Psoas muscle (tissue), 8 donors: ENCODE results near the gene ZFAND4. TPM values are rescaled to one million over a fixed set of nuclear protein-coding genes. Genes with fewer than 3 reads are reported as not detected.
"Not testable (repeated sequence)": the region's sequence is repeated elsewhere in the genome, so short reads cannot be mapped to it uniquely, and the experiment has no call there.

Source experiments
- ATAC-seq, 4 donors: fragments of 200-7000 bp; cut with Tn5 transposase; one replicate each; pipeline ENCODE4 v1.9.1; 2020; ENCODE audit warnings: moderate library complexity in 3 of 4, mild to moderate bottlenecking in 2 of 4
- DNase-seq, 2 donors: peaks; one replicate each; pipeline ENCODE4 v3.0.0-alpha.2; 2020
- H3K27ac ChIP-seq: fragments of 200-600 bp; one replicate; pipeline ENCODE4 v1.8.0; 2022
- H3K27me3 ChIP-seq, 3 donors: fragments of 200-600 bp in 1 of 3; one replicate each; pipeline versions ENCODE4 v1.6.1 to v1.8.0; 2013 to 2022; ENCODE audit warnings: low read length in 2 of 3, mild to moderate bottlenecking in 2 of 3, moderate library complexity in 1 of 3; ENCODE audit not compliant: insufficient read depth in 3 of 3
- H3K36me3 ChIP-seq, 2 donors: fragments of 200-600 bp in 1 of 2; one replicate each; pipeline versions ENCODE4 v1.6.1 to v1.8.0; 2013 to 2022; ENCODE audit warnings: low read depth in 1 of 2, mild to moderate bottlenecking in 1 of 2, moderate library complexity in 1 of 2; ENCODE audit not compliant: insufficient read depth in 1 of 2
- H3K4me1 ChIP-seq: fragments of 200-600 bp; one replicate; pipeline ENCODE4 v1.8.0; 2022
- H3K4me3 ChIP-seq: fragments of 200-600 bp; one replicate; pipeline ENCODE4 v1.8.0; 2022; ENCODE audit warnings: mild to moderate bottlenecking
- H3K9me3 ChIP-seq: fragments of 200-600 bp; one replicate; pipeline ENCODE4 v1.8.0; 2022
- WGBS, 3 donors: extraction: QIAGEN DNeasy Blood & Tissue Kit; methylation state at CpG; one replicate each; pipeline versions ENCODE4 v1.1.6 to v1.1.7; 2013; 5-methylcytosine and 5-hydroxymethylcytosine counted together
- intact Hi-C, 2 donors: fragments of 100-400 bp; cut with DNase I; formaldehyde crosslinking; loops; one replicate each; pipeline versions ENCODE4 v1.11.0 to v1.14.2; 2022
- polyA plus RNA-seq, 3 donors: library from polyadenylated mRNA; stranded (reverse); fragments of 200-250 nt; gene quantifications; one replicate each; pipeline ENCODE4 v1.2.3, GENCODE V29; 2013
- total RNA-seq, 4 donors: library from RNA; stranded (reverse); fragmentation: NEBNext Ultra II Directional in 2 of 4; extraction: Animal tissue kit (Norgen Biotek cat#: 25700) in 2 of 4; gene quantifications; one replicate each; pipeline versions ENCODE4 v1.2.1 to v1.2.4, GENCODE V29; 2021 to 2023
- TF ChIP-seq, protein P1 (sequence below): fragments of 200-600 bp; IDR thresholded peaks from one replicate; pipeline ENCODE4 v1.8.0; 2022; ENCODE audit warnings: antibody characterized with exemption
- donor health status: healthy with polysubstance abuse.
- donor health status: DM: no; HTN: no; CAD: no; lungs with moderate emphysema.
- donor health status: Bipolar disorder and iron deficiency.
- donor health status: healthy.
- donor health status: DM: yes; HTN: yes; CAD: no.
- donor health status: DM: no; HTN: no; CAD: no.
- donor health status: DM: no; HTN: no; CAD: no.
- donor health status: DM: yes; HTN: yes; CAD: no.

The ZFAND4 gene
- total and polyA plus RNA-seq, 7 donors: 2.4 to 7.2 (median 6.0) TPM

DNA sequence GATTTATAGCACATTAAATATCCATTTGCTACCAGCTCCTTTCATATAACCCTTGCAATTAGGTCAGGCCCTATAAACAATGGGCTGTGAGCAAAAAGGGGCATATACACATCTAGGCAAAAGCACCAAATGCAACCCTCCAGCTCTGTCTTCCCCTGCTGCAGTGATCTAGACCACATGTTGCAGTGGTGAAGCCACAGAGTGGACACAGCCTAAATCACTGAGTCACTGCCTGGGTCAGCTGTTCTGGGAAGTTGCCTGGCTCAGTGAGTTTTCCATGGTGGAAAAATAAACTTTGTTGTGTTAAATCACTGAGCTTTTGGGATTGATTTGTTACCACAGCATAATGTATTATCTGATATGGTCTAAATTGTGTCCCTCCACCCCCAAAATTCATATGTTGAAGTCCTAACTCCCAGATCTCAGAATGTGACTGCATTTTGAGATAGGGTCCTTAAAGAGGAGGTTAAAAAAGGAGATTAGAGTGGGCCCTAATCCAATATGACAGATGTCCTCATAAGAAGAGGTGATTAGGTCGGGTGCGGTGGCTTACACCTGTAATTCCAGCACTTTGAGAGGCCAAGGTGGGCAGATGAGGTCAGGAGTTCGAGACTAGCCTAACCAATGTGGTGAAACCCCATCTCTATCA lies 70.4 kb downstream of the ZFAND4 start:
- ATAC-seq: peak in 1 of 4 donors; percentile 39
- H3K27ac ChIP-seq: no peak overlapping the region
- no peaks in the 10 kb centered on the region for H3K9me3 ChIP-seq
- H3K4me3 ChIP-seq: no peak overlapping the region
- H3K36me3 ChIP-seq: no peaks in the 10 kb centered on the region
- peaks cover 0 to 24% (median 6%) of the 10 kb centered on the region in 3 donors for H3K27me3 ChIP-seq
- no peak for DNase-seq
- intact Hi-C loops: no loop called here
- 85 to 90% (median 88%) methylated on average over 3 of the region's 3 CpGs for WGBS, 3 donors
- no peaks in the 10 kb centered on the region for H3K4me1 ChIP-seq
- TF ChIP-seq, protein P1, sequence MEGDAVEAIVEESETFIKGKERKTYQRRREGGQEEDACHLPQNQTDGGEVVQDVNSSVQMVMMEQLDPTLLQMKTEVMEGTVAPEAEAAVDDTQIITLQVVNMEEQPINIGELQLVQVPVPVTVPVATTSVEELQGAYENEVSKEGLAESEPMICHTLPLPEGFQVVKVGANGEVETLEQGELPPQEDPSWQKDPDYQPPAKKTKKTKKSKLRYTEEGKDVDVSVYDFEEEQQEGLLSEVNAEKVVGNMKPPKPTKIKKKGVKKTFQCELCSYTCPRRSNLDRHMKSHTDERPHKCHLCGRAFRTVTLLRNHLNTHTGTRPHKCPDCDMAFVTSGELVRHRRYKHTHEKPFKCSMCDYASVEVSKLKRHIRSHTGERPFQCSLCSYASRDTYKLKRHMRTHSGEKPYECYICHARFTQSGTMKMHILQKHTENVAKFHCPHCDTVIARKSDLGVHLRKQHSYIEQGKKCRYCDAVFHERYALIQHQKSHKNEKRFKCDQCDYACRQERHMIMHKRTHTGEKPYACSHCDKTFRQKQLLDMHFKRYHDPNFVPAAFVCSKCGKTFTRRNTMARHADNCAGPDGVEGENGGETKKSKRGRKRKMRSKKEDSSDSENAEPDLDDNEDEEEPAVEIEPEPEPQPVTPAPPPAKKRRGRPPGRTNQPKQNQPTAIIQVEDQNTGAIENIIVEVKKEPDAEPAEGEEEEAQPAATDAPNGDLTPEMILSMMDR: no peak

DNA sequence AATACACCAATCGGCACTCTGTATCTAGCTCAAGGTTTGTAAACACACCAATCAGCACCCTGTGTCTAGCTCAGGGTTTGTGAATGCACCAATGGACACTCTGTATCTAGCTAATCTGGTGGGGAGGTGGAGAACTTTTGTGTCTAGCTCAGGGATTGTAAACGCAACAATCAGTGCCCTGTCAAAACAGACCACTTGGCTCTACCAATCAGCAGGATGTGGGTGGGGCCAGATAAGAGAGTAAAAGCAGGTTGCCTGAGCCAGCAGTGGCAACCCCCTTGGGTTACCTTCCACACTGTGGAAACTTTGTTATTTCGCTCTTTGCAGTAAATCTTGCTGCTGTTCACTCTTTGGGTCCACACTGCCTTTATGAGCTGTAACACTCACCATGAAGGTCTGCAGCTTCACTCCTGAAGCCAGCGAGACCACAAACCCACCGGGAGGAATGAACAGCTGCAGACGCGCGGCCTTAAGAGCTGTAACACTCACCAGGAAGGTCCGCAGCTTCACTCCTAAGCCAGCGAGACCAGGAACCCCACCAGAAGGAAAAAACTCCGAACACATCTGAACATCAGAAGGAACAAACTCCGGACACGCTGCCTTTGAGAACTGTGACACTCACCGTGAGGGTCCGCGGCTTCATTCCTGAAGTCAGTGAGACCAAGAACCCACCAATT lies 71.2 kb downstream of the ZFAND4 start:
- H3K27me3 ChIP-seq: peaks cover 0 to 24% (median 6%) of the 10 kb centered on the region in 3 donors
- 48 to 56% (median 55%) methylated on average over 14 to 16 of the region's 16 CpGs for WGBS, 3 donors

DNA sequence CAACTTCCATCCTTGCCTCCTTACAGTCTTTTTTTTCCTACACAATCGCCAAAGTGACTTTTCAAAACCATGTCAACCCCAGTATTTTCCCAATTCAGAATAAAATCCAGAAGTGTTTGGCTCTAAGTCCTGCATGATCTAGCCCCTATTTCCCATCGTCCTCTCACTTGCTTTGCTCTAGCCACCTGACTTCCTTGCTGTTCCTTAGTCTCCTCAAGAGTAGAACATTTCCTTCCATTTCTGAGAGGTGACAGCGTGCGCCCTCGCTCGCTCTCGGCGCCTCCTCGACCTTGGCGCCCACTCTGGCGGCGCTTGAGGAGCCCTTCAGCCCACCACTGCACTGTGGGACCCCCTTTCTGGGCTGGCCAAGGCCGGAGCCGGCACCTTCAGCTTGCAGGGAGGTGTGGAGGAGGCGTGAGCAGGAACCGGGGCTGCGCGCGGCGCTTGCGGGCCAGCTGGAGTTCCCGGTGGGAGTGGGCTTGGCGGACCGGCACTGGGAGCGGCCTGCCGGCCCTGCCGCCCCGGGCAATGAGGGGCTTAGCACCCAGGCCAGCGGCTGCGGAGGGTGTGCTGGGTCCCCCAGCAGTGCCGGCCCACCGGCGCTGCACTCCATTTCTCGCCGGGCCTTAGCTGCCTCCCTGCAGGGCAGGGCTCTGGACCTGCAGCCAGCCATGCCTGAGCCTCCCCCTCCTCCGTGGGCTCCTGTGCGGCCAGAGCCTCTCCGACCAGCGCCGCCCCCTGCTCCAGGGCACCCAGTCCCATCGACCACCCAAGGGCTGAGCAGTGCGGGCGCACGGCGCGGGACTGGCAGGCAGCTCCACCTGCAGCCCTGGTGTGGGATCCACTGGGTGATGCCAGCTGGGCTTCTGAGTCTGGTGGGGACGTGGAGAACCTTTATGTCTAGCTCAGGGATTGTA lies 72.0 kb downstream of the ZFAND4 start:
- ATAC-seq, intact Hi-C loops, H3K9me3 ChIP-seq, H3K36me3 ChIP-seq, DNase-seq, H3K4me1 ChIP-seq, H3K27ac ChIP-seq: not testable (repeated sequence)
- H3K27me3 ChIP-seq: peaks cover 0 to 24% (median 6%) of the 10 kb centered on the region in 3 donors
- H3K4me3 ChIP-seq: peak overlapping the region; percentile 11
- WGBS, 3 donors: 26 to 35% (median 27%) methylated on average over 33 to 47 of the region's 47 CpGs

More for the DNA sequence above, 71.2 kb downstream of the ZFAND4 start:
- H3K27ac ChIP-seq, H3K4me3 ChIP-seq, H3K9me3 ChIP-seq, DNase-seq, ATAC-seq, H3K4me1 ChIP-seq, H3K36me3 ChIP-seq, intact Hi-C loops: not testable (repeated sequence)

DNA sequence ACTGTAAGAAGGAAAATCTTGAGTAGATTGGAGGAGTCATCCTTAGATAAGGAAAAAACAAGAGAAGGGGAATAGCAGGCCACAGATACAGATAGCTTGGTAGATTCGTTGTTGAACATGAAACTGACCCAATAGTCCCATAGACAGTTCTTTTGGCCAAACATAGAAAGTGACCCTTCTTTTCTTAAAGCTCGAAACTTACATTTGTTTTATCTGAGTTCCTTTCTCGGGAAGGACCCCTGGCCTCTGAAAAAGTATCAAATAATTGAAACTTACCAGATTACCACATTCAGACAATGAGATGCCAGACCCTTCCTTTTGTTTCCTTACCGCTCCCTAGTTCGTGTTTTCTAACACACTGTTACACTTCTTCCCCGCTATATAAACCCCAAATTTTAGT lies 72.9 kb downstream of the ZFAND4 start:
- WGBS, 3 donors: 86 to 89% (median 87%) methylated on average over 6 of the region's 6 CpGs
- DNase-seq (no peak), ATAC-seq (no peak)
- Histone ChIP-seq H3K27me3 (peaks cover 0 to 24% (median 6%) of the 10 kb centered on the region in 3 donors), H3K27ac (no peak overlapping the region), H3K4me3 (no peak overlapping the region), H3K4me1 (no peaks in the 10 kb centered on the region), H3K36me3 (no peaks in the 10 kb centered on the region), H3K9me3 (no peaks in the 10 kb centered on the region)
- intact Hi-C loops: loop anchor here in 1 of 2 donors (10.0 kb wide), 1 partner anchor 345 kb away; no protein-coding TSS in a partner anchor
- TF ChIP-seq, protein P1: no peak

DNA sequence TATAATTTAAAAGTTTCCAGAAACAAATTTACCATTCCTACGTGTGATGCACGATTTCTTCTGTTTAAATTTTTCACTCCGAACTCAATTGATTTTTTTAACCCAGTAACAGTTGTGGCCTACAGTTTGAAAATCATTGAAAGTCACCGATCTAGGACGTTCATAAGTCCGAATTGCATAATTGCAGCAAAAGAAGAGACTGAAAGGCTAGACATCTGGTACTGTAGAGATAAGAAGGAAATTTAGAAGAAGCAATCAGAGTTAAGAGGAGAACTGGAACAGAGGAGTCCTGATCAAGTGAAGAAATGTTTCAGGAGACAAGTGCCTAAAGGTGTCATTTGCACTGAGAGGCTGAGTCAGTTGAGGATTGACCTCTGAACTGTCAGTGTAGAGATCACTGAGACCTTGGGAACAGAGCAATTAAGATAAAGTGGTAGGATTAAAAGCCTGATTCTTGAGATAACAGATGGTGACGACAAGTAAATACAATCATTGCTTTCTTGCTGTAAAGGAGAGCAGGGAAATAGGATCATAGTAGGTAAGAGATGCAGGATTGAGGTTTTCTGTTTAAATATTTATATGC lies 73.5 kb downstream of the ZFAND4 start:
- WGBS, 3 donors: 87 to 90% (median 89%) methylated on average over 7 of the region's 7 CpGs
- Histone ChIP-seq H3K36me3 (no peaks in the 10 kb centered on the region), H3K4me3 (no peak overlapping the region), H3K9me3 (no peaks in the 10 kb centered on the region), H3K4me1 (no peaks in the 10 kb centered on the region), H3K27me3 (peaks cover 0 to 24% (median 6%) of the 10 kb centered on the region in 3 donors), H3K27ac (no peak overlapping the region)
- intact Hi-C loops: loop anchor here in 1 of 2 donors (10.0 kb wide), 1 partner anchor 344 kb away; no protein-coding TSS in a partner anchor
- TF ChIP-seq, protein P1: no peak
- no peak for ATAC-seq
- DNase-seq: no peak
